ENCODE results near the gene RALY. TPM values are rescaled to one million over a fixed set of nuclear protein-coding genes. Genes with fewer than 3 reads are reported as not detected.

RALY gene
- polyA plus RNA-seq (2013, experiment 1 of 2; ENCODE audit: insufficient read length), result 201 TPM
- 141 TPM for polyA plus RNA-seq (2013, experiment 2 of 2; ENCODE audit: insufficient read length)

DNA sequence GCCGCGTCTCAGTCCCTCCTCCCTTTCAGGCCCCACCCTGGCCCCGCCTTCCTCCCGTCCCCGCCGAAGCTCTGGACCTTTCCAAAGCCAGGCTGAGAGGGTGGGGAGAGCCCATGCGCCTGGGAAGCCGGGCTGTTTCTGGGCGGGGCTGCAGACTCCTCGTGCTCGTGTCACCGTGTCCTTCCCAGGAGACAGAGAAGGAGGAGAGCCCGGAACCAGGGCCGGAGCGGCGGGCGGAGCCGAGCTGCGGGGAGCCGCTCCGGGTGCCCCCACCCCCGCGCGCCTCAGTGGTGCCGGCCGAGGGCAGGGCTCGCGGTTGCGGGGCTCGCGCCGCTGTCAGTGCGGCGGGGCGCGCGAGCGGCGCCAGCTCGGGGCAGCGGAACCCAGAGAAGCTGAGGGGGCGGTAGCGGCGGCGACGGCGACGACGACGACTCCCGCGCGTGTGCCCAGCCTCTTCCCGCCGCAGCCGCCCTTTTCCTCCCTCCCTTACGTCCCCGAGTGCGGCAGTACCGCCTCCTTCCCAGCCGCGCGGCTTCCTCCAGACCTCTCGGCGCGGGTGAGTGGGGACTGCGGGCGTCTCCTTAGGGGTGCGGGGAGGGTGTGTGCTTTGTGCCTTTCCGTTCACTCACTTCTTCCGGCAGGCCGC is at the start of gene RALY:
Gene RALY, plus strand, starts transcription at position 336 of the 646 bp plus-strand sequence. CDS start 78,164 bp downstream, outside the sequence.
- no peak for DNase-seq

DNA sequence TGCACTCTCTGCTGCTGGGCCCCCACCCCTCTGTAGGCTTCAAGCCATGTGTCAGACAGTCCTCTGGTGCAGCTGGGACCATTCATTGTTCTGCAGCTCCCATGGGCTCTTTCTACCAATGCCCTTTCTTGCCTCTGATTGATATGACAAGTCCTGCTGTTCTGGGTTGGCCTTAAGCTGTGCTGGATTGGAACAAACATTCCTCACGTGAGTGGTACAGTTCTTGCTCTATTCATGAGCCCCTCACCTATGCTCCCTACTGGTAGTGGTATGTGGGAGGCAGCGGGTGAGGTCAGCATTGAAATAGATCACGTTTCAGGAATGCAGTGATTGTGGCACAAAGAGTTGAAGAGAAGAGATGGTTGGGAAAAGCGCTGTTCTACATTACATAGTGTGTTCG is 48.8 kb upstream of the RALY start:
- DNase-seq, result no peak

DNA sequence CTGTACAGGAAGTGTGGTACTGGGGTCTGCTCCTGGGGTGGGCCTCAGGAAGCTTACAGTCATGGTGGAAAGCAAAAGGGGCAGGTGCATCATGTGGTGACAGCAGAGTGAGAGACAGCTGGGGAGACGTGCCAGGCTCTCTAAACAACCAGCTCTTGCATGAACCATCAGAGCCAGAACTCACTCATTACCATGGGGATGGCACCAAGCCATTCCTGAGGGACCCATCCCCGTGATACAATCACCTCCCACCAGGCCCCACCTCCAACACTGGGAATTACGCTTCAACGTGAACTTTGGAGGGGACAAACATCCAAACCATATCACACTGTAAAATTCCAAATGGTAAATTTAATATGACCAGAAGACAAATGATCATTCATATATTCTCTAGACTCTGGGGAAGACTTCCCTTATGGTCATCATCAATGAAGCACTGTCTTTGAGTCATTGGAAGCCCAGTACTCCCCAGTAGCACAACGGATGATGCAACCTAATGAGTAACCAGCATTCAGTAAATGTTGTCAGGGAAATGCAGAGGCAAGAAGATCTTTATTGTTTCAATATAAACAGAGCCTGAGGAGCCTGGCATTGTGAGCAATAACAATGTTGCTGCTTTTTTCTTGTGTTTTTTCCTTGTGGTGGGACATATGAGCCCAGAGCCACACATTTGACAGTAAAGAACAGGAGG is 48.2 kb upstream of the RALY start:
- DNase-seq, result peak; percentile 52

DNA sequence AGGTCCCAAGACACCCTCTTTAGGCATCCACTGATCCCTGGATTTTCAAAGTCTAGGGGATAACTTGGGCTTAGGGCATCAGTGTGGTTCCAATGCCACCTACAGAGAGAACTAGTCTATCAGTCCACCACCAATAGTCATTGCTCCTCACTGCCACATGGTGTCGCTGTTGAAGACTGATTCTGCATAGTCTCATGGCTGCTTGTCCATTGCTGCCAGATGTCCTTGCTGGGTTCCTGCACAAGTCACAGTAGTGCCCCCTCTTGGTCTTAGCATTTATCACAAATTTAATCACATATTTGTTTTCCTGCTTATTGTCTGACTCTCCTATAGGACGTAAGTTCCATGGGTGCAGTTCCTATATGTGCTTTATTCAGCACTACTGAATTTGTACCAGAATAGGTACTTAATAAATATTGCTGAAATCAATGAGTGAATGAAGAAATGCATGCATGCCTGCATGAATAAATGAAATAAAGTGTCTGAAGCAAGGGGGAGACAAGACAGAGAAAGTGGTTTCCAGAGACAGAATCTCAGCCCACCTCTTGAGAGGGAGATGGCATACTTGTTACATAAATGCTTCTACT is 45.9 kb upstream of the RALY start:
- DNase-seq, result peak; percentile 40

DNA sequence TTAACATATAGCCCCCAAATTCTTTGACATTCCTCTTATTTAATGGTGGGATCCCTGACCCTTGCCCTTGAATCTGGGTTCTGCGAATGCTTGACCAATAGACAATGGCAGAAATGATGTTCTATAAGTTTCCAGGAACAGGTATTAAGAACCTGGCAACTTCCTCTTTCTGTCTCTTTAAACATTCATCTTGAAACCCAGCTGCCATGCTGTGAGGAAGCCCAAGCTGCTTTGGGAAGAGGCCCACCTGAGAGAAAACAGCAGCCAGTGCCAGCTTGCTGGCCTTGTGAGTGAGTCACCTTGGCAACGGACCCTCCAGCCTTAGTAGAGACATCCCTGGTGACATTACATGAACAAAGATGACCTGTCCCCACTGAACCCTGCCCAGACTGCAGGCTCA is 45.2 kb upstream of the RALY start:
- no peak for DNase-seq

DNA sequence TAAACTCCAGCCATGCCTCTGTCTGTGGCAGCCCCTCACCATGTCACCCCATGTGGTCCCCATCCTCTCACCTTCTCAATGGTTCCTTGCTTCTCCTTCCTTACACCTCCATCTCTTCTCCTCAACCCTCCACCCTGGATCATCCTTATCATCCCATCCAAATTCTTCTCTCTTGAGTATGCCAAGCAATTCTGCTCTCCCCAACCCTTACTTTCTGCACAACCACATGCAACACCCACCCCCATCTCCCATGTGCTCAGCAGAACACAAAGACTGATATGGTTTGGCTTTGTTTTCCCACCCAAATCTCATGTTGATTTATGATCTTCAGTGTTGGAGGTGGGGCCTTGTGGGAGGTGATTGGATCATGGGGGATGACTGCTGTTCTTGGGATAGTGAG is 42.5 kb upstream of the RALY start:
- DNase-seq, result no peak

DNA sequence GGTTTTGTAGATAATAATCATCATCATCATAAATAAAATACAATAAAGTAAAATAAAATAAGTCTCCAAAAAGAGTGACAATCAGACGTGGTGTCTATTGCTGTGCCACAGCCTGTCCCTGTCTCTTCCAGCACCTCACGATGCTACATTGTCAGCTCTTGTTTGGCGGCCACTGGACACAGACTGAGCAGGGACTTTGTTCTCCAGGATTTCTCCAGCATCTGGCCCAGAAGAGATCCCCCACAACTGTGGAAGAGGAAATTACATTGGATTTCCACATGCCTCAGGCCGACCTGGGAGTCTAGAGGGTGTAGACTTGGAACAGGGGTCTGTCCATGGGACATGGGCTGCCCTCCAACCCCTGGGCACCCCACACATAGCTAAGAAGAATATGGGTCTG is 39.2 kb upstream of the RALY start:
- DNase-seq, result no peak

DNA sequence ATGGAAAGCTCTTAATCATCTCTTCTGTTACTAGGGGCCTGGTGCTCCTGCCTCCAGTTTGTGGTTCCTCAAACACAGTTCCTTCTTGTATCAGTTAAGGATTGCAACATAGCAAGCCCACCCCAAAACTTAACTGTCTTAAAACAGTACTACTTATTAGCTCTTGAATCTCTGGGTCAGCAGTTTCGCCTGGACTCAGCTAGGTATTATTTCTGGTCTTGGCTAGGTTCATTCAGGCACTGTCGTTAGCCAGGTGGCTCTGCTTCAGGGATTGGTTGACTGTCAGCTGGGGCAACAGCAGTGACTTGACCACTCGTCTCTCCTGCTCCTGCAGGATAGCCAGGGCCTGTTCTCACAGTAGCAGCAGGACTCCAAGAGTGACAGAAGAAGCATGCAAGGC is 30.0 kb upstream of the RALY start:
- DNase-seq, result no peak

DNA sequence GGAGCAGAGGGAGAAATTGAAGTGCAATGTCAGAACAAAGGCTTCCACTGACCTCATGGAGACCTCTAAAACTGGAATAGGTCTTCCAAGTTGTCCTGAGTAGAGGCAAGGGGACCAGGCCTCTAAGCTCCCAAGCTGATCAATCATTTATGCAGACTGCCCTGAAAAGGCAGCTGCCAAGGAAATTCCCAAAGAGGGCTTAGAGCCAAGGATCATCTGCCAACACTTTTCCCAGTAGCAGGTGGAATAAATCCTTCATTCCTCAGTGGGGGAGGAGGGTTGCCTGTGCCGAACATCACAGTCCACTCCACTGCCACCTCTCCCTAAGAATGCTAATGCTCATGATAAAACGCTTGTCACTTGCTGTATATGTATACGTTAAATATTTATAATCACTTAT is 29.3 kb upstream of the RALY start:
- DNase-seq, result no peak

DNA sequence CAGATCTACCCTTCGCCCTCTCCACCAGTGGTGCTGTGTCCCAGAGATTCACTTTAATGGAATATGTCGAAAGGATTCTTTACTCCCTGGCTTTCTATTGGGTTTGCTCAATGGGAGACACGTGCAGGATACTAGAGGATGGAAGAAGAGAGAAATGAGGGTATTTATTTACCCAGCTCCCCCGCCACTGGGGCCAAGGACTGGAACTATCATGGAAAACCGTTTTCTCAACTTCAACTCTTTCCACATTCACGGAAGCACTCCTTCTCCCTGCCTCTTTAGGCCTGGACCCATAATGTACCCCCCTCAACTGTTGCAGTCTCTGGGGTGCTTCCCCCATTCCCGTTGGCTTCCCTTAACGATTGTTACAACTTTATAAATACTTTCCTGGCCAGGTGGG is 26.6 kb upstream of the RALY start:
- no peak for DNase-seq

DNA sequence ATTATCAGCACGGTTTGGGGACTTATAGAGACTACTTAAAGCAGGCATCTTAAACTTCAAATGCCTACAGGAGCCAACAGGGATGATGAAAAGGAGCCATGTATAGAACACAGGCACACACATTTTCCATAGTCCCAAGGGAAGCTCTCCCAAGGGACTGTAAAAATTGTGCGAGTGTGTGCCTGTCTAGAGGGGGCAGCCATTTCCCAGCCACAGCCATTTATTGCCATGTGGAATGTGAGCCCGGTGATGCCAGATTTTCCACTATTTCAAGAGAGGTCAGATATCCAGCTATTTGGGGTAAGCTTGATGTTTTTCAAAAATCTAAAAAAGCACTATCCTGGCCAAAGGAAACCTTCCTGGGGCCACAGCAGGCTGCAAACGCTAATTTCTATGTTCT is 24.1 kb upstream of the RALY start:
- peak; percentile 7 for DNase-seq

DNA sequence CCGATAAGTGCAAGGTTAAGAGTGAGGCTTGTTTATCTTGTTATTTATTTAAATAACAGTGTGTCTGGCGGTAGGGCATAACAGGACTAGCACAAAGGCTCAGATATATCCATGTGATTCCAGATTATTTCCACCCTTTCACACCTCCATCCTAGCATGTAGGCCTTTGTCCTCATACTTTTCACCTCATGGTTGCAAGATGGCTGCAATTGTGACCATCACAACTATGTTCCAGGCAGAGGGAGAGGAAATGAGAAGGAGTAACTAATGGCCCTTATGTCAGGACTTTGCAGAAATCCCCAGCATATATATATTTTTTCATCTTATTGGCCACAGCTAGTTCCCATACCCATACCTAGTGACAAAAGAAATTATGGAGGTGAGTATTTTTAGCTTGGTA is 23.5 kb upstream of the RALY start:
- no peak for DNase-seq

DNA sequence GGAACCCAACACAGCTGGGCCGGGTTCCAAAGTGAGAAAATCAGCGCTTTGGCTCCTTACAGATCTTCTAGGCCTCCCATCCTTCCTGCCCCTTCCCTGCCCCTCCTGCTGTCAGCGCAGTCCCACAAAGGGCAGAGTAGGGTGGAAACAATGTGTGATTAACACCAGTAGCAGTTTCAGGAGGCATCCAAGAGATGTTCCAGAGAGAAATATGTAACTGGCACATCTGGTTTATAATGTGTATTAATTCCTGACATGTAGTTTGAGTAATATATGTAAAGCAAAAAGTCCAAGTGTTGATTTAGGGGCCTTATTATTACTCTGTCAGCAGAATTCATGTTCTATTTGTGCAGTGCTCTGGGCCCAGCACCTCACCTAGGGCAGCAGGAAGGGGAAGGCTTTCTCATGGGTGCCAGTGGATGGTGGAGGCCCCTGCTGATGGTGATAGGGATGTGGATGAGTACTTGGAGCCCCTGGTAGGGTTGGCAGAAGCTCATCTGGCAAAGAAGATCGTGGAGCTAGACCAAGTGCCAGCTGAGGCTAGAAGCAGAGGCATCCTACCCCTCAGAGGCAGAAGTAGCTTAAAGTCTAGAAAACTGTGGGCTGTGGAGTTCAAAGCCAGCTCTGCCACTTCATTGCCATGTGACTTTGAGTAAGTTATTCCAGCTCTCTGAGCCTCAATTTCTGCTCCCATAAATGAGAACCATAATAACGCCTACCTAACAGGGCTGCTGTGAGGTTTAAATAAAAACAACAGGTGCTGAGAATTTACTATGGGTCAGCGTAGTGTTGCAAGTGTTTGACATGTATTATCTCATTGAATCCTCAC is 22.4 kb upstream of the RALY start:
- DNase-seq, result no peak

DNA sequence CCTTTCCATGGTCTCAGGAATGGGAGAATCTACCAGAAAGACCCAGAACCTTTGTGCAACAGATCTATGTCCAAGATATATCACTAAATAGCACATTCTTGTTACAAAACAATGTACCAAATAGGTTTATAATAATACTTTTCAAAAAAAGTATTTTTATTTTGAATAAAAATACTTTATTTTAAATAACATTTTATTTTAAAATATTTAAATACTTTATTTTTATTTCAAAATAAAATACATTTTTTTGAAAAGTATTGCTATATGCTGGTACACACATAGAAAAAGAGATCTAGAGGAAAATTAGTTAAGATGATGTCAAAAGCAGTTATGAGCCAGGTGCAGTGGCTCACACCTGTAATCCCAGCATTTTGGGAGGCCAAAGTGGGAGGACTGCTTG is 16.8 kb upstream of the RALY start:
- no peak for DNase-seq

DNA sequence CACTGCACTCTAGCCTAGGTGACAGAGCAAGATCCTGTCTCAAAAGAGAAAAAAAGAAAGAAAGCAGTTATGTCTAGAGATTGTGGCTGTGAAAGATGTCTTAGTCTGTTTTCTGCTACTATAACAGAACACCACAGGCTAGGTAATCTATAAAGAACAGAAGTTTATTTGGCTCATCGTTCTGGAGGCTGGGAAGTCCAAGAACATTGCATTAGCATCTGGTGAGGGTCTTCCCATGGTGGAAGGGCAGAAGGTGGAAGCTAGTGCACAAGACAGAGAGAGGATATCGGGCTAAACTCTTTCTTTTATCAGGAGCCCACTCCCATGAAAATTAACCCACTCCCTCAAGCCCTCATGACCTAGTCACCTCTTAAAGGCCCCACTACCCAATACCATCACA is 16.2 kb upstream of the RALY start:
- no peak for DNase-seq

DNA sequence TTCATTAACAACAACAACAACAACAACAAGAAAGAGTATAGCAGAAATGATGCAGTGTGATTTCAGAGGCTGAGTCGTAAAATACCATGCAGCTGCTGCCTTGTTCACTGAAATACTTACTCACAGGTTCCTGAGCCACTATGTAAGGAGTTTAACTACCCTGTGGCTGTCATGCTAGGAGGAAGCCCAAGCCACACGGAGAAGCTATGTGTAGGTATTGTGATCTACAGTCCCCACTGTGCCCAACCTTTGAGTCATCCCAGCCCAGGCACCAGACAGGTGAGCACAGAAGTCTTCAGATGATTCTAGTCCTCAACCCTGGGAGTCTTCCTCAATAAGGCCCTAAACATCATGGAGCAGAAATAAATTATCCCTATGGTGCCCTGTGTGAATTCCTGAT is 14.6 kb upstream of the RALY start:
- no peak for DNase-seq

DNA sequence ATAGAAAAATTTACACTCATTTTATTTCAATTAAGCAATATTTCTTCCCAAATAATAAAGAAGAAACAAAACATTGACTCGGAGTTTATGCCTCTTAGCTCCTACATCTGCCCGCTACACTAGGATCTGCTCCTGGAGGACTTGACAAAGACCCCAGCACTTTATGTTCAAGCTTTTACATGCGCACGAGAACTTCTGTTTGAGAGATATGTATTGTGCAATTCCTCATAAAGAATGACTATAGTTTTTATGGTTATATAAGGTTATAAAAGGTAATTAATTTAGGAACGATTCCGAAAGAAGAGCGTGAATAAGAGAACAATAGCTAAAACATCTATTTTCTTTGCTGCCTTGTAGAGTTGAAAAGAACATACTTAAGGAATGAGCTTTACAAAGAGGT is 12.4 kb upstream of the RALY start:
- no peak for DNase-seq

DNA sequence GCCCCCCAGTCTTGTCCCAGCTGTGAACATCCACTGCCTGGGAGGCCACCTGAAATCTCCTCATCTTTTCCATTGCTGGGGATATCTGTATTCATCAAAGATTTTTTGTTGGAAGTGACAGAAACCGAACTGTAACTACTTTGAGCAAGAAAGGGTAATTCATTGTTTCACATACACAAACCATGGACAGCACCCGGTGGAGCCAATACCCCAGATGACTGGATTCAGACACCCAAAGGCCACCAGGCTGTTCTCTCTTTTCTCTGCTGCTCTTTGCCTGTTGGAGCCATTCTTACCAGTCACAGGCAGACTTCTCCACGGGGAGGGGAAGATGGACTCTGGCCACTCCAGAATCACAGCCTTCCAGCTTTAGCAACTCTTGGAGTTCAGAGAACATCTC is 11.7 kb upstream of the RALY start:
- DNase-seq, result no peak

DNA sequence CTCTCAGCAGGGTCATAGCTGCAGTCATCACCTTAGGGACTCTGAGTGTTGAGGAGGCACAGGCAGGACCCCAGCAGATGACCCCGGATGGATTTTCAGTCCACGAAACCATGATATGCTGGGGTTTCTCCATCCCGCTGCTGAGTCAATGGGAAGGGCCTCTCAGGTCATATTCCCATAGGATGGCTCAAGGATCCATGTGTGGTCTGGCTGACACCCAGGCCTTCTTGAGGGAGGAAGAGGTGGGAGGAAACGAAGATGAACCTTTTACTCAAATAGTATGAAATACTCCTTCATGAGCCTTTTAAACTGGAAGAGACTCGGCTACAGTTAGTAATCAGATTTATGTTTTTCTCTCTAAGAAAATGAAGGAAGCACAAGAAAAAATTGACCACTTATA is 10.3 kb upstream of the RALY start:
- DNase-seq, result no peak

DNA sequence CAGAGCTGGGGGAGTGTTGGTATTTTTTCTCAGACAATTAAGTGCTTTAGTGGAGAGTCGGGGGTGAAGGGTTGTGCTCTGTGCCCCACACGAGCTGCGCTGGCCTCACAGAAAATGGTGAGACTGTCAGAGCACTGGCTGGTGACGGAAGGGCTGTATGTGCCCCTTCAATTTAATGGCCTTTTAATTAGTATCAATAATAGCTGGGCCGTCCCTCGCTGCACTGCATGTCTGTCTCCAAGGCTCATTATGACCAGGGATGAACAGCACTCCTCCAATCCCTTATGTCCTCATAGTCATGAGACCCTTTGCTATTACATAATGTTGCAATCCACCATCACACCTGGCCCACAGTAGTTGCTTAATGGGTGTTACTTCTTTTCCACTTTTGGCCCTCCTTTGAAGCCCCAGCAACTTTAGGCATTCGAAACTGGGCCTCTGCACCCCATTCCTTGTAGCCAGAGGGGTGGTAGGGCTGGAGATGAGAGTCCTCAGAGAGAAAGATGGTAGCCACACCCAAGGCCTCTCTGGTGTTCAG is 9.5 kb upstream of the RALY start:
- no peak for DNase-seq

DNA sequence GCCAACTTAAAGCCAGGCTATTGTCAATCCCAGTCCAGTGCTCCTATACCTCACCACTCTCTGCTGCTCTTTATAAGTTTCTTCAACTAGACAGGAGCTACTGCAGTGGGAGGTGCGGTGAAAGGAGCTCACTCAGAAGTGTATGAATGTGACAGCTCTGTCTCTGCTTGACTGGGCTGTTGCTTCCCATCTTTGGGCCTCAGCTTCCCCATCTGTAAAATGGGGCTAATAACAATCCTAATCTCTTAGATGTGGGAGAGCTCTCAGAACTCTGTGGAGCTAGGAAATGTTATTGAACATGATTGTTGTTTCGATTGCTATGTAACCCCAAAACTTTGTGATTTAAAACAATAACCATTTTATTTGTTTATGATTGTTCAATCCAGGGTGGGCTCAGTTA is 8.4 kb upstream of the RALY start:
- DNase-seq, result no peak

DNA sequence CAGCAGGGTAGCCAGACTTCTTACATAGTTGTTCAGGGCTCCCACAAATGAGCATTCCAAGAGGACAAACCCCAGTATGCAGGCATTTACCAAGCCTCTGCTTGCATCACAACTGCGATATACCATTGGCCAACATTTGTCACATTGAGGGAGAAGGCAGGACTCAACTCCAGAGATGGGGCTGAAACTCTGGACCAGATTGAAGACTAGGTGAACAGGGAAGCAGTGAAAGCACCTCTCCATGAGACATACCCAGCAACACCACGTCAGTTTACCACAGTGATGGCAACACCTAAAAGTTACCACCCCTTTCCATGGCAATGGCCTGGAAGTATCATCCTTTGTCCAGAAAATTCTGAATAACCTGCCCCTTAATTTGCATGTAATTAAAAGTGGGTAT is 7.9 kb upstream of the RALY start:
- no peak for DNase-seq
